Activated CD4-positive, alpha-beta memory T cell treated with anti-CD3 and anti-CD28 coated beads, Interleukin-2, amount 10 ng/mL, durations not matched to agents 7 days and 5 days (primary cell): ENCODE data around the gene IER2. TPM values are rescaled to one million over a fixed set of nuclear protein-coding genes. Genes with fewer than 3 reads are reported as not detected.

Source experiments
- CTCF ChIA-PET: fragments of 350-600 bp; sonication (Branson Sonifier 250); formaldehyde crosslinking; loops from one replicate; lab custom pipeline; 2021; ENCODE audit warnings: antibody characterized with exemption, inconsistent platforms; lab: Charles Lee
- POLR2A ChIA-PET: fragments of 350-600 bp; sonication (Branson Sonifier 250); formaldehyde crosslinking; loops from one replicate; lab custom pipeline; 2021; ENCODE audit warnings: antibody characterized with exemption; lab: Charles Lee
- DNase-seq: peaks from one replicate; pipeline ENCODE4 v3.0.0-alpha.2; 2020
- H3K27ac Mint-ChIP-seq: one replicate; pipeline ENCODE4 v1.8.0; 2021; ENCODE audit warnings: mild to moderate bottlenecking, mixed read lengths
- H3K27me3 Mint-ChIP-seq: one replicate; pipeline ENCODE4 v1.8.0; 2021; ENCODE audit warnings: mixed read lengths
- H3K36me3 Mint-ChIP-seq: one replicate; pipeline ENCODE4 v1.8.0; 2021; ENCODE audit warnings: low read depth, mixed read lengths
- H3K4me1 Mint-ChIP-seq: one replicate; pipeline ENCODE4 v1.8.0; 2021; ENCODE audit warnings: mixed read lengths
- H3K4me3 Mint-ChIP-seq: one replicate; pipeline ENCODE4 v1.8.0; 2021; ENCODE audit warnings: mild to moderate bottlenecking, mixed read lengths
- H3K9me3 Mint-ChIP-seq: one replicate; pipeline ENCODE4 v1.8.0; 2021; ENCODE audit warnings: mixed read lengths
- total RNA-seq, 2 experiments: library from RNA; stranded (reverse); gene quantifications; one replicate each; pipeline ENCODE4 v1.2.3, GENCODE V29; 2021

IER2 gene
- 100 to 1,000 TPM; 231 to 234 TPM for total RNA-seq

DNA sequence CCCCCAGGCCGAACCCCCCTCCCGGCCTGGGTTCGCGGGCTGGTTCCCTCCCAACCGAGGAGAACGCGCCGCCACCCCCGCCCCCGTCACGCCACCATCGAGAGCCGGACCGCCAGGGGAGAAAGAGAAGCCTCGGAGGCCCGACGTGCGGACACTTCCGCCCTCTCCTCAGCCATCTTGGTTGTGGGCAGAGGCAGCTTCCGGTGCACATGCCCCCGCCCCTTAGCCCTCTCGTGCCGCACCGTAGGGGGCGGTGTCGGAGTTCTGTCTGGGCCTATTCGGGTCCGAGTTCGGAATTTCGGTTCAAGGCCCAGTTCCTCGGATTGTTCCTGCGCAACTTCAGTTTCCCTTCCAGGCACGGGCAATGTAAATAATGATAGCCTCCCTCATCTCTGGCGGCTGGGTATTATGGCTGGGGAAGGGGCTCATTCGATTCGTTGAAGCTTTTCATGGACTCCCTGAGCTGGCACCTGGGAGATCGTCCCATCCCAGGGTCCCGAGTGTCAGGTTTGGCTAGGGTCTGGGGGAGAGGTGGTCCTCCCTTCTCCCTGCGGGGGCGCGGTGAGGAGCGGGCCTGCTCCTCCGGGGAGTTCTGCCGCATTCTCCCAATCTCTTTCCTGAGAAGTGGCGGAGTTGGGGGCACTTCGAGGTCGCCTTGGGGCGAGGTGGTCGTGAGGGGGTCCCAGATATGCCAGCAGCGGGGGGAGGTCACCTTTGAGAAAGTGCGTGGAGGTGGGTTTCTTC lies at the start of gene IER2, which contains the start of gene STX10:
IER2 (plus strand) TSS at position 225 of the 744 bp plus-strand sequence. CDS start 2,776 bp downstream, outside the sequence.
STX10 (minus strand) TSS at position 189 of the 744 bp plus-strand sequence. CDS start 202 bp downstream, outside the sequence.
- CTCF ChIA-PET = interaction anchor here (1.1 to 2.3 kb wide), 10 partner anchors 18 to 185 kb away, joined by 3 to 13 read pairs (median 4); partner anchors contain the start of gene NACC1
- peaks cover 38% of the 10 kb centered on the region for H3K36me3 Mint-ChIP-seq
- no peaks in the 10 kb centered on the region for H3K9me3 Mint-ChIP-seq

GRCh38 chr19:13100841-13101589 lies 49.2 kb upstream of the IER2 start:
- H3K36me3 Mint-ChIP-seq = peaks cover 11% of the 10 kb centered on the region

More for the DNA sequence above, at the start of gene IER2, which contains the start of gene STX10:
- DNase-seq = peak; percentile 94
- peaks cover 24% of the 10 kb centered on the region for H3K4me1 Mint-ChIP-seq
- no peaks in the 10 kb centered on the region for H3K27me3 Mint-ChIP-seq
- H3K4me3 Mint-ChIP-seq = peak within 1 kb of the TSS; percentile 95
- peak within 1 kb of the TSS; percentile 99 for H3K27ac Mint-ChIP-seq
- POLR2A ChIA-PET = interaction anchor here (1.0 to 5.0 kb wide), 10 partner anchors 14 to 65 kb away, joined by 3 to 335 read pairs (median 8); partner anchors contain the start of gene NACC1

GRCh38 chr19:13101590-13102415 lies 48.4 kb upstream of the IER2 start:
- DNase-seq = no peak
- ChIA-PET CTCF (no interaction called here), POLR2A (interaction anchor here (0.8 to 1.0 kb wide), 2 partner anchors 50 to 238 kb away, joined by 3 to 5 read pairs; no protein-coding TSS in a partner anchor)
- peaks cover 16% of the 10 kb centered on the region for H3K27me3 Mint-ChIP-seq
- H3K9me3 Mint-ChIP-seq = peaks cover 4% of the 10 kb centered on the region
- H3K4me3 Mint-ChIP-seq = peak overlapping the region; percentile 63
- H3K4me1 Mint-ChIP-seq = peaks cover 61% of the 10 kb centered on the region
- peaks cover 11% of the 10 kb centered on the region for H3K36me3 Mint-ChIP-seq
- no peak overlapping the region for H3K27ac Mint-ChIP-seq

More at GRCh38 chr19:13100841-13101589, 49.2 kb upstream of the IER2 start:
- peaks cover 62% of the 10 kb centered on the region for H3K4me1 Mint-ChIP-seq
- DNase-seq = no peak
- POLR2A ChIA-PET = interaction anchor here (0.8 to 2.1 kb wide), 8 partner anchors 17 to 237 kb away, joined by 3 to 16 read pairs (median 8); partner anchors contain the start of genes IER2, NACC1 and STX10
- peak overlapping the region; percentile 63 for H3K4me3 Mint-ChIP-seq
- CTCF ChIA-PET = interaction anchor here (0.6 to 0.9 kb wide), 3 partner anchors 48 to 124 kb away, joined by 3 to 5 read pairs (median 3); no protein-coding TSS in a partner anchor
- H3K9me3 Mint-ChIP-seq = peaks cover 4% of the 10 kb centered on the region
- H3K27ac Mint-ChIP-seq = no peak overlapping the region
- peaks cover 21% of the 10 kb centered on the region for H3K27me3 Mint-ChIP-seq

- POLR2A ChIA-PET = interaction anchor here (1.0 kb wide), 1 partner anchor 50 kb away, joined by 5 read pairs; no protein-coding TSS in a partner anchor
- no peak overlapping the region for H3K27ac Mint-ChIP-seq
Measured at GRCh38 chr19:13102416-13102665, 47.9 kb upstream of the IER2 start.

GRCh38 chr19:13102666-13103580 lies 47.3 kb upstream of the IER2 start, which contains the start of gene LYL1:
Gene LYL1, minus strand, starts transcription at chr19:13102858. Its CDS starts 1,687 bp downstream, at chr19:13101171.
- DNase-seq = peak; percentile 41
- Mint-ChIP-seq H3K4me1 (peaks cover 55% of the 10 kb centered on the region), H3K27me3 (peaks cover 7% of the 10 kb centered on the region), H3K4me3 (peak within 1 kb of the TSS; percentile 64), H3K36me3 (peaks cover 15% of the 10 kb centered on the region), H3K27ac (no peak within 1 kb of the TSS), H3K9me3 (peaks cover 4% of the 10 kb centered on the region)
- POLR2A ChIA-PET = interaction anchor here (1.0 to 2.8 kb wide), 2 partner anchors 49 to 50 kb away, joined by 5 to 21 read pairs; no protein-coding TSS in a partner anchor
- CTCF ChIA-PET = interaction anchor here (1.3 to 1.5 kb wide), 2 partner anchors 9 to 89 kb away, joined by 3 to 6 read pairs; no protein-coding TSS in a partner anchor

More at GRCh38 chr19:13102416-13102665, 47.9 kb upstream of the IER2 start:
- CTCF ChIA-PET = no interaction called here
- Mint-ChIP-seq H3K4me1 (peaks cover 57% of the 10 kb centered on the region), H3K9me3 (peaks cover 4% of the 10 kb centered on the region), H3K27me3 (peaks cover 11% of the 10 kb centered on the region), H3K4me3 (peak overlapping the region; percentile 63), H3K36me3 (peaks cover 11% of the 10 kb centered on the region)
- DNase-seq = no peak

- peaks cover 49% of the 10 kb centered on the region for H3K4me1 Mint-ChIP-seq
- peaks cover 3% of the 10 kb centered on the region for H3K27me3 Mint-ChIP-seq
- H3K4me3 Mint-ChIP-seq = peak overlapping the region; percentile 90
- H3K36me3 Mint-ChIP-seq = peaks cover 15% of the 10 kb centered on the region
- H3K27ac Mint-ChIP-seq = peak overlapping the region; percentile 89
- peaks cover 4% of the 10 kb centered on the region for H3K9me3 Mint-ChIP-seq
- POLR2A ChIA-PET = interaction anchor here (1.2 to 3.9 kb wide), 8 partner anchors 9 to 311 kb away, joined by 4 to 46 read pairs (median 8); partner anchors contain the start of genes IER2, NACC1, STX10 and TRMT1
- no peak for DNase-seq
- CTCF ChIA-PET = interaction anchor here (0.7 to 3.1 kb wide), 13 partner anchors 8 to 219 kb away, joined by 3 to 16 read pairs (median 6); partner anchors contain the start of genes IER2, NACC1 and STX10
Measured at GRCh38 chr19:13103581-13104359, 46.4 kb upstream of the IER2 start.

- Mint-ChIP-seq H3K4me3 (peak overlapping the region; percentile 90), H3K9me3 (peaks cover 4% of the 10 kb centered on the region), H3K36me3 (peaks cover 13% of the 10 kb centered on the region), H3K27me3 (no peaks in the 10 kb centered on the region), H3K27ac (peak overlapping the region; percentile 89), H3K4me1 (peaks cover 45% of the 10 kb centered on the region)
- ChIA-PET CTCF (interaction anchor here (0.7 to 3.1 kb wide), 17 partner anchors 8 to 219 kb away, joined by 3 to 16 read pairs (median 5); partner anchors contain the start of genes IER2, NACC1 and STX10), POLR2A (interaction anchor here (1.2 to 3.9 kb wide), 8 partner anchors 9 to 311 kb away, joined by 4 to 46 read pairs (median 8); partner anchors contain the start of genes IER2, NACC1, STX10 and TRMT1)
- DNase-seq = peak; percentile 70
Measured at GRCh38 chr19:13104360-13104847, 45.8 kb upstream of the IER2 start.

- H3K4me3 Mint-ChIP-seq = peak overlapping the region; percentile 90
- peak; percentile 57 for DNase-seq
- H3K27ac Mint-ChIP-seq = peak overlapping the region; percentile 89
- ChIA-PET POLR2A (interaction anchor here (0.8 to 3.9 kb wide), 9 partner anchors 8 to 312 kb away, joined by 3 to 46 read pairs (median 6); partner anchors contain the start of genes IER2, NACC1, STX10 and TRMT1), CTCF (interaction anchor here (0.8 to 3.1 kb wide), 15 partner anchors 9 to 140 kb away, joined by 3 to 16 read pairs (median 5); partner anchors contain the start of genes IER2, NACC1 and STX10)
- peaks cover 38% of the 10 kb centered on the region for H3K4me1 Mint-ChIP-seq
- peaks cover 9% of the 10 kb centered on the region for H3K36me3 Mint-ChIP-seq
- peaks cover 3% of the 10 kb centered on the region for H3K9me3 Mint-ChIP-seq
- no peaks in the 10 kb centered on the region for H3K27me3 Mint-ChIP-seq
Measured at GRCh38 chr19:13104848-13105711, 45.1 kb upstream of the IER2 start.

DNA sequence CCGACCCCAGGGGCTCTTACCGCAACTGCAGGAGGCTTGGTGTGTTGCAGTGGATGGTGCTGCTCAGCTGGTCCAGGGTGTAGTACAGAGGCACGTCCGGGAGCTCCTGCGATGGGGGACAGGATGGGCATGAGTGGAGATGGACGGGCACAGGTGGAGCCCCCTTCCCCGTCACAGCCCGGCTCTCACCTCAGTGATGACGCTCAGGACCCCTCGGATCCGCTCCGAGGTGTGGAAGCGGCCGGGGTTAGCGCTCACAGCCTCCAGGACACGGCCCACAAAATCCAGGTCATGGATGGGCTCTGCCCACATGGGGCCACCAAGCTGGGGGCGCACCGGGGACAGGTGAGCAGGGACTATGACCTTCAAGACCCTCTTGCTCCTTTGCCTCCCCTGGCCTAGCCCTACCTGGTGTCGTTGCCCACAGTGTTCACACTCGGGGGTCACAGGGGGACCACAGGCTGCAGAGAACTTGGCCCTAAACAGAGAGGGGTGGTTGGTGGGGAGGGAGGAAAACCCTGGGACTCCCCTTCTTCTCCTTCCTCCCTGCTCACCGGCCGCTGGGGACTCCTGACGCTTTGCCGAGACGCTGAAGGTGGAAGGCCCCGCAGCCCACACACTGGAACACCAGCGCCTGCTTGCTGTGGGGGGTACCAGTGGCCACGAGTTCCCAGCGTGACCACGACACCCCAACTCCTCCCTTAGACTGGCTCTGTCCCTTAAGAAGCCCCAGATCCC lies 40.7 kb upstream of the IER2 start:
- H3K27ac Mint-ChIP-seq = no peak overlapping the region
- no peaks in the 10 kb centered on the region for H3K9me3 Mint-ChIP-seq
- CTCF ChIA-PET = interaction anchor here (1.5 kb wide), 1 partner anchor 132 kb away, joined by 6 read pairs; no protein-coding TSS in a partner anchor
- no peaks in the 10 kb centered on the region for H3K27me3 Mint-ChIP-seq
- no peak overlapping the region for H3K4me3 Mint-ChIP-seq
- H3K4me1 Mint-ChIP-seq = peaks cover 10% of the 10 kb centered on the region
- POLR2A ChIA-PET = no interaction called here
- peaks cover 8% of the 10 kb centered on the region for H3K36me3 Mint-ChIP-seq
- DNase-seq = no peak
